Left kidney (tissue), 2 donors: ENCODE measurements around the gene TMC2. TPM values are rescaled to one million over a fixed set of nuclear protein-coding genes. Genes with fewer than 3 reads are reported as not detected.
"Not testable (repeated sequence)": the region's sequence is repeated elsewhere in the genome, so short reads cannot be mapped to it uniquely, and the experiment has no call there.

Experiments used
- DNase-seq: peaks from one replicate; pipeline ENCODE4 v3.0.0-alpha.2; 2013
- polyA plus RNA-seq: library from polyadenylated mRNA; unstranded; fragments of 120-200 nt; gene quantifications from one replicate; pipeline ENCODE4 v1.2.1, GENCODE V29; 2013; ENCODE audit not compliant: insufficient read length

The TMC2 gene
- polyA plus RNA-seq, 1 donor, result 0.50 TPM

DNA sequence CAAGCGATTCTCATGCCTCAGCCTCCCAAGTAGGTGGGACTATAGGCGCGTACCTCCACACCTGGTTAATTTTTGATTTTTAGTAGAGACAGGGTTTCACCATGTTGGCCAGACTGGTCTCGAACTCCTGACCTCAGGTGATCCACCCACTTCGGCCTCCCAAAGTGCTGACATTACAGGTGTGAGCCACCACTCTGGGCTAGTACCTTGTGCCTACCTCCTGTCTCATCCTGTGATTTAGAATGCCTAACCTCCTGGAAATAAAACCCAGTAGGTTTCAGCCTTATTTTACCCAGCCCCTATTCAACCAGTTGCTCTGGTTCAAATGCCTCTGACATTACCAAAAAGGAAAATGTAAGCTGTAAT is 10.2 kb upstream of the TMC2 start:
- DNase-seq, result not testable (repeated sequence)

DNA sequence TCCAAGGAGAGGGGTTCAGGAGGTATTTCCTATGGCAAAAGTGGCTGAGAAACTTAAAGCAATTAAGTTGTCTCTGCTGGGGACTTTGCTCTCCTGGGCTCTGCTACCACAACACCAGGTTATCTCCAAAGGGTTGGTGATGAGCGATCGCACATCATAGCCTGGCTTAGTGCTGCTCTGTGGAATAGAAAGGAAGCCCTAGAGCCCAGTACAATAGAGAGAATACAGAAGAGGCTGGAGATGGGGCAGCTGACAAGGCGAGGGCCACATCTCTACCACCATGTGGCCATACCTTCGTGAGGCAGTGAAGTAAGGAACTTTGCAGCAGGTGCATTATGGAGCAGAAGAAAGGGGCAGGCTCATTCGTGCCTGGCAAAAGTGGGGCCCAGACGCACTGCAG is 8.6 kb upstream of the TMC2 start:
- no peak for DNase-seq

DNA sequence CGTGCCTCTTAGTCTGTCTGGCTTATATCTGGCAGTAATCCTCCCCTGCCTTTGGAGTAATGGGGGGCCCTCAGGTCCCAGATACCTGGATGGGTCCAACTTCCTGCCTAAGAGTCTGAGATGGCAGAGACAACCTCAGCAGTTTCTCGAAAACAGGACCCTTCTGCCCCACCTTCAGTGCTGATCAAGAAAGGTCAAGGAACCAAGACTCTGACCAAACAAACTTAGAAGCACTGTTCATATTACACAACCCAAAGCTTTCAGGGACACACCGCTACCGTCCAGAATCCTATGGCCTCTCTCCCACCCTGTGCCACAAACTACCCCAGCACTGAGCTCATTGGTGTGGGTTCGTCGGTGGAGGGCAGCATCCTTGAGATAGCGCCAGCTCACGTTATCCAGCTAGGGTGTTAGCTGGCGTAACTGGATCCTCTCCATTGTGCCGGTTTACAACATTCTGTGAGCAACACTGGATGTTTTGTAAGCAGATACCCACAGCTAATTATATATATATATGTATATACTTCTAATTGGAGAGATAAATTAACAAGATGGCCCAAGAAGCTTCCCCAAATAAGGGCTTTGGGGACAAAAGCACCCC is 7.6 kb upstream of the TMC2 start:
- DNase-seq, result no peak

DNA sequence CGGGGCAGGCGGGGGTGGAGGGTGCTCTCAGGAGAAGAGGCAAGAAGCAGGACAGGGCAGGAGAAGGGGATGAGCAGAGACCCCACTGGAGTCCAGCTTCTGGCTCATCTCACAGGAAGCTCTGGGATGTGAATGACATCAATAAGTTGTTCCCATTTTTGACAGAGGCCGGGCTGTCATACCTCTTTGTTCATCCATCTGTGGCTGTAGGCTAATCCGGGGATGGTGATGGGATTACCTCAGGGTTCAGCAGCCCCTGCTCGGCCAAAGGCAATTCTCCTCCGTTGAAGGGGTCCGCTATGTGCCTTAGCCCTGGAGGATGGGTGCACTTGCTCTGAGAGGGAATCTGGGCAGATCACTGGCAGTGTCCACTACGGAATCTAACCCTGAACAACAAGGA is 3.3 kb upstream of the TMC2 start:
- no peak for DNase-seq

DNA sequence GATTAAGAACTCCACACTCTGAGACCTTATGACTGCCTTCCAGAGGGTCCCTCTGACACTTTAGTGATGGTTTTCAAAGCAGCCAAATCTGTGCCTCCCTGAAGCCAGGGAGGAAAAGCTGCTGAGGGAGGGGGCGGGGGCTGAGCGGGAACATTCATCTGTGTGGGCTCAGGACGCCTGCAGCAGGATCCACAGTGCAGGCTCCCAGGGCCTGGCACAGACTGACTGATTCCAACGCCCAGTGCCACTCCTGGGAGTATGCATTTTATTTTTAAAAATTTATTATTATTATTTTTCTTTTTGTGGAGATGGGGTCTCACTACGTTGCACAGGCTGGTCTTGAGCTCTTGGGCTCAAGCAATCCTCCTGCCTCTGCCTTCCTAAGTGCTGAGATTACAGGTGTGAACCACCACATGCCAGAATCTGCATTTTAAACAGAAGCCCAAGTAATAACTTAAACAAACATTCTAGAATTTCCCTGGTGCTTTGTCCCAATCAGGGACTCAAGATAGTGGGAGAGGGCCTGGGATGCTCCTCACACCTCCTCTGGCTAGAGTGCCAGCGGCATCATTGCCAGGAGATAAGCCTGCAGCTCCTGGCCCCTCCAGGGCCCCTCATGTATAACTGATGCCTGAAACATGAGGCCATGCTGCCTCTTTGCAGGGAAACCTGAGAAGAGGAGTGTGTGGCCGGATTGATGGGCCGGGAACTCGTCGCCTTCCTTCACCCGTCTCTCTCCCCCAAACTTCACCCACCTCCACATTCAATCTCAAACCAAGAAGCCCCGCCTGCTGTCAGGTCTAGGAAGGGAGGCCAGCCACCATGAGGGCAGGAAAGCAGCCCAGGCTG is 438 bp upstream of the TMC2 start:
- no peak for DNase-seq

DNA sequence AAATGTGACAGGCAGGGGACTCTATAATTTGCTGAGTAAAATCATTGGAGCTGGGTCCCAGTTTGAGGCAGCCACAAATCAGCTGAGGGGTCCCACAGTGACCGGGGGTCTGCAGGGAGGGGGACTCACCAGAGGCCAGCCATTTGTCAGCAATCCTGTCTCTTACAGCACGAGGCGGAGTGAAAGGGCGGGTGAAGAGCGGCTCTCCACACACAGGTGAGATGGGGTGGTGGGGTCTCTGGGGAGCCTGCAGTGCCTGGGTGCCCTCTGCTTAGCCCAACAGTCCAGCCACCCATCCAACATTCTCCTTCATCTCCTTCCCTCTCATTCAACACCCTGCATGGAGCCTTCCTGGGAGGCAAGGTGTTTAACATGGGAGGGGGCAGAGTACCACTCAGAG is 728 bp downstream of the TMC2 start:
- no peak for DNase-seq

DNA sequence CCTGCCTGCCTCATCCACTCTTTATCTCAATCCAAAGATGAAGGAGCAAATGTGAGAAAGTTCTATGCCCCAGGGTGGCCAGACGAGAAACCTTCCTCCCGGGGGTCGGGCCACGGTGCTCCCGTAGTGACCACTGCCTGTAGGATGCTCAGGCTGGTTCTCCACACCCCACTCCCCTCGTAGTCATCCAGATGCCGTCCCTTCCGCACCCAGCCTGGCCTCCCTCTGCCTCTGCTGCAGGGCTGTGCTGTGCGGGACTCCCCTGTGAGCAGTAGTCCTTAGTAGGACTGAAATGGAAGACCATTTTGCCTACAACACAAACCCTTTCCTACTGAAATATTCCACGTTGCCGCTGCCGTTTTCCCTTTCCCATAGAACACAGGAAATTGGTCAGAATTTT is 2.0 kb downstream of the TMC2 start:
- DNase-seq, result no peak

DNA sequence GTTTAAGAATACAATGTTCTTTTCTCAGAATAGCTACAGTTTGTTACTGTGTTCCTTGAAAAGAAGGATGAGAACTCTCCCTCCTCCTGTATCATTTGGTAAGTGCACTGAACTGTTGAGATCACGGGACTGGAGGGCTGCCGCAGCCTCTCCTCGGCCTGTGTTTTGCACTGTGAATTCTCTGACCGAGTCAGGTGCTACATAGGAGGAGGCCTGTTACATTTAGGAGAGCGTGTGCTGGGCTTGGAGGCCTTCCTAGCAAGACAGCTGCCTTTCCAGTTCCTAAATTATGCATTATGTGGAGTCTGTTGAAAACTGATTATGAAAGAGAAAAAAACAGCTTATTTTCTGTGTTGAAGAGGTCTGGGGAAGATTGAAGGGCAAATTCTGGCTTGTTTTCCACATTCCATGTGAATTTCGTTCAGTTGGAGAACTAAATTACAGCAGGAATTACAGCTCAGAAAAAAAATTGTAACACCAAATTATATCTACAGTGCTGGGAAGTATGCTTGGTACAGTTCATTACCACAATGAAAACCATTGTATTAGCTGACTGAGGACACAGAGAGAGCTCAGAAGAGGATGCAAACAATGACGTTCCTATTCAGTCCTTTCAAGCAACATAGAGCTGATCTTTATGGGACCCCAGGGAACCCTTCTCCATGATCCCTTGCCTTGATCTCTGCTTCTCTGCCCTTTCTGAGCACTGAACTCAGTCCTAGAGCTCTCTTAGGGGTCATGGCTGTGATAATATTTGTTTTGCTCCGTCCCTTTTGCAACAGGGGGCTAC is 2.8 kb downstream of the TMC2 start:
- no peak for DNase-seq

DNA sequence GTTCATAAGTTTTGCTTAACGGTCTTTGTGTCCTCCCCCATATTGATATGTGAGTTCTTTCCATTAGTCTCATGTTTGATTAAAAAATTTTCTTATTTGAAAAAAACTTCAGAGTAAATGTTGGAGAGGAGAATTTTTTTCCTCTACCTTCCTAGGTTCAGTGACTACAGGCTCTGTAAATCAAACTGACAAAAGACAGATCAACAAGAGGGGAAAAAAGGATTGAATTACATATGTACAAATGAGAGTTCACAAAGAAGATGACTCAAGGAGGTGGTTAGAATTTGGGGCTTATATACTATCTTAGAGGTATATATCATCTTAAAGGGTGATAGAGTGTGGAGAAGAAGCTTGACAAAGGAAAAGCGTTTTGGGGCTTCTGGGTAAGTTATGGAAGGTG is 5.6 kb downstream of the TMC2 start:
- DNase-seq, result no peak

DNA sequence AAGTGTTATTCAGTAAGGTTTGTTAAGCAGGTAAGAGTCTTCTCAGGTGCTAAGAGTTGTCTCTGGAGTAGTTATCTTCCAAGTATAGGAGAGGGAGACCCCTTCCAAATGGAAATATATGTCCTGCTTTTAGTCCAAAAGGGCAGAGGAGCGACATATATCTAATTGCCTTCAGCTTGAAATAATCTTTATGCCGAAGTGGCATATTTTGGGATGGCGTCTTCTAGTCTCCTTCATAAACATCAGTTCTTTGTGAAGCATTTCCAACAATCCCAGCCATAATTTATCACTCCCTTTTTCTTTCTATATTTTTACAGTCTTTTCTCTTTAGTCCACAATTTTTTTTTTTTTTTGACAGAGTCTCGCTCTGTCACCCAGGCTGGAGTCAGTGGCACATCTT is 6.0 kb downstream of the TMC2 start:
- no peak for DNase-seq

DNA sequence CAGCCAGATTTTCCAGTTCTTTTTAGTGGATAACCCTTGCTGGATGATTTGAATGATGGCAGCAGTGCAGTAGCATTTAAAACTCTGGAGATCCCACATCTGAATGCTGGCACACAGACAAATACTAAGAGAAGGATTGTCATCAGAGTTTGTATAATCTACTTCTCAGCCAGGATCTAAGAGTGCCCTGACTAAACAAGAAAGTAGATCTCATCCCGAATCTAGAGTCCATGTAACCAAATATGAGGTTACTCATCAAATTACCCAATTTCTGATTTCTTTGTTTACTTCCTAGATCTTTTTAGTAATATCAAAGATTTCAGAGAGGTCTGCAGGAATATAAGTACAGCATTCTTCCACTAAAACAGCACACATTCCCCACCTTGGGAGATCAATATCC is 7.8 kb downstream of the TMC2 start:
- no peak for DNase-seq

DNA sequence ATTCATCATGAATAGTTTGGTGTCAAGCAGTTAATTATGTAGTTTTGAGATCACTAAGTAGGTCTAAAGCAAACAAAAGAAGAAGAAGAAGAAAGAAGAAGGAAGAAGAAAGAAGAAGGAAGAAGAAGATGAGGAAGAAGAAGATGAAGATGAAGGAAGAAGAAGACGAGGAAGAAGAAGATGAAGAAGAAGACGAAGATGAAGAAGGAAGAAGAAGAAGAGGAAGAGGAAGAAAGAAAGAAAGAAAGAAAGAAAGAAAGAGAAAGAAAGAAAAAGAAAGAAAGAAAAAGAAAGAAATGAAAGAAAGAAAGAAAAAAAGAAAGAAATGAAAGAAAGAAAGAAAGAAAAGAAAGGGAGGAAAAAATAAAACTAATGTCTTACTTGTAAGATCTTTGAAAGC is 9.2 kb downstream of the TMC2 start:
- no peak for DNase-seq

DNA sequence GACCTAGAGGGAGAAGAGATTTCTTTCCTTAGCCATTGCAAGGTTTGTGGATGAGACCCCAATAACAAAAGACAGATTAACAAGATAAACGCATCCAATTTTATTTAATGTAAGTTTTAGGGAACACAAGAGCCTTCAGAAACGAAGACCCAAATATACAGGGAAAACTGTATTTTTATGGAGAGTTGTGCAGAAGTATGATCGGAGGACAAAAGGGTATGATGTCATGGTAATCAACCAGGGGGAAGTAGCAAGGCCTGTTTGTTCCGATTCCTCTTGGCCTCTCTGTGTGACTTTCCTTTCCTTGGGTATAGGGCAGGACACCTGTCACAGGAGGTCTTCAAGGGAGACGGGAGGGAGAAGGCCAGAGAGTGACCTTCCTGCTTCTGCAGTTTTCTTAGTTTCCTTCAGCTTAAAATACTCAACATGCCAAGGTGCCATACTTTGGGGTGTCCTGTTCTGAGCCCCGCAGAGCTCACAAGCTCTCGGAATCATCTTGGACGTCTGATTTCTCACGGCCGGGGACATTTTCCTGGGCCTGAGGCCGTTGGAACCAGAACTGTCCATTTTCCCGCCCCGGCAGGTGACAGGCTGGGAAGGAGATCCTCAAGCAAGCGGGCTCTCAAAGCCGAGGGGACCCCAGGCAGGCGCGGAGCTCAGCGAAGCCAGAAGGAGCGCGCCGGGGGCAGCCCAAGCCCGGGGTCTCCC is 21.7 kb downstream of the TMC2 start:
- no peak for DNase-seq

DNA sequence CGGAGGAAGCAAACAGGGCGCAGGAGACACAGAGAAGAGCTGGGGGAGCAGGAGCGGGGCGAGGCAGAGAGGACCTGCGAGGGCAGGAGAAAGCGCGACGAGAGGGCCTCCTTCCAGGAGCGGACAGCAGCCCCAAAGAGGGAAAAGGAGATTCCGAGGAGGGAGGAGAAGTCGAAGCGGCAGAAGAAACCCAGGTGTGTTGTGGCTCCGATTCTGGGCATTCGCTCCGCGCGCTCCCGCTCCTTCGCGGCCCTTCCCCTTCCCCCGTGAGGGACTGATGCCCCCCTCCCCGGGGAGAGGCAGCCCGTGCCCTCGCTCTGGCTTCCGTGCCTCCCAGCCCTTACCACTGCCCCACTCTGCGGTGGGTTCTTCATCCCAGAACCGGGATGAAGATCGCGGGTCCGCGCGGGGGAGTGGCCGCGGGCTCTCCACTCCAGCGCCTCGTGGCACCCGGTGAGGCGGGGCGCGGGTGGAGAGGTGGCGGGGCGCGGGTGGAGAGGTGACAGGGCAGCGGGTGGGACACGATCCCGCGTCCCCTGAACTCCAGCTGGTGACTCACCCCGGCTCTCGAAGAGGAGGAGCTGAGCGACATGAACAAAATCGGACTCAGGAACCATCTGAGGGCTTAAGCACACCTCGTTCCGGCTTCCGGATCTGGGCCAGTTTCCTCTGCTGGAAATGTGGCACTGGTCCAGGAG is 22.4 kb downstream of the TMC2 start:
- DNase-seq, result no peak

DNA sequence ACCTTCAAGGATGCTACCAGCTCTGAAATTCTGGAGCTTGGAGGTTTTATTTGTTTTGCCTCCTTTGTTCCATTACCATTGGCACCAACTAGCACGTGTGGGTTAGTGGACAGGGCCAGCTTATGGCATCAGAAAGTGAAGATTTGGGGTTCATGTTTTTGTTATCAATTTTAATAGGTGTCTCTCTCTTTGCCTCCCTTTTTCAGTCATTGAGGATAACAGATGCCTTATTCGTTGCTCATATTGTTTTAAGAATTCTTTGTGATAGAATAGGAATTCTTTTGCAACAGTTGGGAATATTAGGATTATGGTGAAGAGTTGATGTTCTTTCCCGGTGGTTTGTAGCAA is 22.9 kb downstream of the TMC2 start:
- DNase-seq, result no peak

DNA sequence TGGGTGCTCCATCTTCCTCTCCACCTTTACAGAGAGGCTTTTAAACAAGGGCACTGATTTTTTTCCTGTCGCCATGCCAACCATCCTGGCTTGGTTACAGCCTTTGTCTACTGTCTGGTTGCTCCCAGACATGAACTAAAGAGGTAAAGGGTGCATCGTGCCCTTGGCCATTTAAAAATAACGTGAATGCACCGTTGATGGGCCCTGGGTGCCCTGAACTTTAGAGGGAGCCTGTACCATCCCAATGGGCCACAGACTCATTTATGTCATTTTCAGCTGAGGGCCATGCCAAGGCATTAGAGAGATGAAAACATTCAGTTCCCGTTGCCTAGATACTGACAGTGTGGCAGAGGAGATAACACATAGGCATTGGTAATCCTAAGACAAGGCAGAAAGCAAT is 23.3 kb downstream of the TMC2 start:
- no peak for DNase-seq

DNA sequence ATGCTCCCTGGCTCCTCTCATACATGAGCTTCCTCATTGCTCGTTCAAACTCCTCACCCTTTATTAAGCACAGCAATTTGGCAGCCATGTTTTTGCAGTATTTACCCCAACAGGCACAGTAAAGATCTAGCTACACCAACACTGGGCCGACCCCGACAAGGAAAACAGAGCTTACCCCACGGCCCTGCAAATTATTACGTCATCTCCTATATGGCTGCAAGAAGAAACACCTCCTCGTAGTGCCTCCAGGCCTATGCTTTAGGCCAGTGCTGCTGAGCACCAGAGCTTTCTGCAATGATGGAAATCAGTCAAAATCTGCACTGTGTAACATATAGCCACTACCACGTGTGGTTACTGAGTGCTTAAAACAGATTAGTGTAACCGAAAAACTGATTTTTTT is 26.7 kb downstream of the TMC2 start:
- DNase-seq, result no peak

DNA sequence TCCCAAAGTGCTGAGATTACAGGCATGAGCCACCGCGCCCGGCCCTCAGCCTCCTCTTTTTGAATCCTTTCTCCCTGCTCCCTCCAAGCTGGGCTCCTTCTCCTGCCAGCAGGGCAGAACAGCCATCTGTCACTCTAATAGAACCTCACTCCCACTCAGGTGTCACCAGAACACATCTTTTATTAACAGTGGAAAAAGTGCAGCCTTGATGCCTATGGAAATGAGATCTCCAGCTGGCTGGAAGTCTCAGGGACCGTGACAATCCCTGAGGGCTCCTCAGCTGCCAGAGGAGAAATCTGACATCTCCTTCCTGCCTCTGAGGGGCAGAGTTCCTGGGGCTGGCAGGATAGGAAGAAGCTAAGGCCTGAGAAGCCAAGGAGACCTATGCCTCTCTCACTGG is 28.0 kb downstream of the TMC2 start:
- DNase-seq, result peak; percentile 55

DNA sequence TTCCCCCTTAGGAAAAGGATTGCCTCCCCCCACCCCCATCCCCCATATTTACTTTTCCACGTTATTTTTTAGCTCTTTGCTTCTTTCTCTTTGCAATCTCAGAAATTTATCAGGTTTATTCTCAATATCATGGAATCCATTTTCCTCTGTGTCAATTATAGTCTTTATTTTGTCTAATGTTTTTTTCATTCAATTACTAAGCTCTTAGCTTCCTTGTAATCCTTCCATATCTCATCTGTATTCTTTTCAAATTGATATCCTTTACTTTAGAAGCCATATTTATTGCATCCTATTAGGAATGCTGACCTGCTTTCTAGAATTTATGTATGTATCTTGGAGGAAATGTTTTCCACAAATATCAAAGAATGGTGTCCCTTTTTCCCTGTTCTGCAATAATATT is 39.3 kb downstream of the TMC2 start:
- DNase-seq, result no peak

DNA sequence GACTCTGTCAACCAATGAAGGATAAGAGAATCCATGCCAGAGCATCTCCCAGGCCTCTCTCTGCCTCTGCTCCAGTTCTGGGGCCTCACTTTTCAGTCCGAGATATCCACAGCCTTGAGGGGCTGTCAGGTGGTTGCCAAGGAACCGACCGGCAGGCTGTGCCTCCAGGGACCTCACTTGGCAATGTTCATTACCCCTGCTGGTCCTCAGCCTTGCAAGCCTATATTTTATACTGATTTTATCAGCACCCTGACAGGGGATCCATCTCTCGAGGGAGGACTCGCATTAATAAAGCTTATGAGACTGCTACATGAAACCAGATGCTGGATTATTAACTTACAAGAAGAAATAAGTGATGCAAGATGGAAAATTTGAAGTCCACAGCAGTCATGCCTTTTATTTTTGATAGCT is 39.9 kb downstream of the TMC2 start:
- DNase-seq, result no peak

DNA sequence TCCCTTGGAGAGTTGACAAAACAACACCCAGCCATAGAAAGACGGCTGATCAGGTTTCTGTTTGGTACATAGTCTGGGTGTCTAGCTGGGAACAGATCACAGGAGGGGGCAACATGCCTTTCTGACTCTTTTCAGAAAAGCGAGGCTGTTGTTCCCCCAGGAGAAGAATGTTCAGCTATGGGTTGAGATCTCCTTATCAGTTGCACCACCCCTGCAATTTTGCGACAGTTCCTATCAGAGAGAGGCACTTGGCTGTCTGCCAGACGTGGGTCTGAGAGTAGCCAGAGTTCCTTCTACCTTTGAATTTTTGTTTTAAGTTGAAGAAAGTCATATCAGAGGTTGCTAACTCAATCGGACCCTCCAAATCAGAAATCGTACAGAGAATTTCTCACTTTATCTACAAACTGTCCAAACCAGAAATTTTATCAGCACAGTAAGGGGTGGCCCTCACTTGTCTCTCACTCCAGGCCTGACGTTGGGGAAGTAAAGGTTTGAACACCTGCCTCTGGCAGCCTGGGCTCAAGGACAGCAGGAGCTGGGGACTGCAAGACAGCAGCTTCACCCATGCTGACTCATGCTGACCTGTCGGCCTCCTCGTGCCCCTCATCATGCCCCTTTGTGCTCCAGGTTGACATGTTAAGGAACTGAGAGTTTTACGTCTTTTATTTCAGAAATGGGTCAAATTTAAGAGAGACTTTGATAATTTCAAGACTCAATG is 42.3 kb downstream of the TMC2 start:
- no peak for DNase-seq

DNA sequence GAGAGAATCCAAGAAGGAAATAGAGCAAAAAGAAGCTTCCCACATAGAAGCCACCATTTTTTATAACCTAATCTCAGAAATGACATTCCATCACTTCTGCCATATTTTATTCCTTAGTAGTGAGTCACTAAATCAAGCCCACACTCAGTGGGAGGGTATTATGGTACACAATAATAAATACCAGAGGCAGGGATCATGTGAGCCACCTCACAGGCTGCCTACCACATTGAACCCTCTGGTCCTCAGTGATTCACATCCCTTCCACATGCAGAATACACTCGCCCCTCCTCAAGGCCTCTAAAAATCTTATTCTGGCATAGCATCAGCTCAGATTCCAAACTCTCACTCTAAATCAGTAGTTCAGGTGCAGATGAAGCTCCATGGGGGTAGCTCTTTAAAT is 49.4 kb downstream of the TMC2 start:
- no peak for DNase-seq
